Measurements from ENCODE around the gene TAS1R3.

The TAS1R3 gene

GRCh38 chr1:1340791-1341548 lies 9.9 kb downstream of the TAS1R3 start:
- no peak for DNase-seq

- DNase-seq: no peak
Observed at GRCh38 chr1:1341549-1342021, 10.5 kb downstream of the TAS1R3 start.

GRCh38 chr1:1342061-1342562 lies 11.0 kb downstream of the TAS1R3 start:
- DNase-seq: no peak

GRCh38 chr1:1342584-1343115 lies 11.6 kb downstream of the TAS1R3 start:
- no peak for DNase-seq

DNA sequence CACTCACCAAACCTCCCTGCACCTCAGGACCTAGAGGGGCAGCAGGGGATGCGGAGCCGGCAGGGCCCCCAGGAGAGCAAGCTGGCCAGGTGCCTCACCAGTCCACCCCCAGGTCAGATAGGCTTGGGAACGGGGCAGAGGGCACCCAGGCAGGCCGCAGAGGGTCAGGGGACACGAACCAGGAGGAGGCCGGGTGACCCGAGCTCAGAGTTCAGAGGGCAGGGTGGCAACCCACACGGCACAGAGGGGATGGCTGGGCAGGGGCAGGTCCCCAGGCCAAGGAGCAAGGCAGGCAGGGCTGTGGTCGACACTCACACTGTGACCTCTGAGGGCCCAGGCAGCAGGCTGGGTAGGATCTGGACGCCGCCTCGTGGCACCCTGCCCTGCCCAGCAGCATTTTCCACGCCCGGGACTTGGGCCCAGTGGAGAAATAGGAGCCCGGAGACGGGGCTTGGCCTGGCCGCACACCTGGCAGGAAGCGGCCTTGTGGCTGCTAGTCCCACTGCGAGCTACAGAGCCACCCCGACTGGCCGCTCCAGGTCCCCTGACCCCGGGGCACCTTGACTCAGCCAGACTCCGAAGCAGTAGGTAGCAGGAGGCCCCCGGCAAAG lies 12.8 kb downstream of the TAS1R3 start:
- DNase-seq: no peak

GRCh38 chr1:1344655-1345361 lies 13.7 kb downstream of the TAS1R3 start:
- no peak for DNase-seq

GRCh38 chr1:1345384-1345783 lies 14.3 kb downstream of the TAS1R3 start:
- no peak for DNase-seq

DNA sequence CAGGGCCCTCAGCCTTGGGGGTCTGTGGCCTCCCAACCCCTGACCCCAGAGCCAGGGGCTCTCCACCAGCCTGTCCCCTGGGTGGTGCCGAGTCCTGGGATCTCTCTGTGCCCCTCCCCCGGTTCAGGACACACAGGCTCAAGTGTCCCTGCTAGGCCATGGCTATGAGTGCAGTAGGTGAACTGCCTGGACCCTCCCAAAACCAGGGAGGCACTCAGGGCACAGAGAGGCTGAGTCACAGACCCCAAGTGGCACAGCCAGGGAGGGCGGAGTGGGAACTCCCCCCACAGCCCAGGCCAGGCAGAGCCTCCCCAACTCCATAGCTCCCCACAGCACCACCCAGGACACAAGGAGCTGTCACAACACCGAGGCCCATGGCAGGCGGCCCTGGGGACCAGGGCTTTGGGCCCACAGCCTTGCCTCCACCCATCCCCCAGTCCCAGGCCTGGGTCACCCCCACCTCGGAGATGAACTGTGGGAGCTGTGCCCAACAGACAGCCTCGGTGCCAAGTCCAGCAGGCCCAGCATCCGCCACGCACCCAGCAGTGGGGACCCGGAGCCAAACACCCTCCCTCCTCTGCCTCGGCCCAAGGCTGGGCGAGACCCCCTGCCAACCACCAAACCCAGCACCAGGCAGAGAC lies 14.9 kb downstream of the TAS1R3 start:
- DNase-seq: no peak

DNA sequence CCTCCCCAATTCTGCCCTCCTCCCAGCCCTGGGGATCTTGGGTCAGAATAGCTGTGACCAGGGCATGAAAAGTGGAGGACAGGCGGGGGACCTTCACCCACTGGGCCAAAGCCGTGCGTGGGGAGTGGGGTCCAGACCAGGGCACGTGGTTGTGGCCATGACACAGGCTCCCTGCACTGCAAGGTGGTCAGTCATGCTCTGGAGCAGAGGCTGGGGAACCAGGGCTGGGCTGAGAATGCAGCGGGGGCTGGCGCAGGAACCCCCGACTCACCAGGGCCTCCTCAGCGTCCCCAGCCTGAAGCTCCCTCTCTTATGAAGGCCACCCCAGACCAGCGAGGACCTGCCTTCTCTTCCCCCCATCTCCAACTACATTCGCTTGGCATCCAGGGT lies 15.4 kb downstream of the TAS1R3 start:
- DNase-seq: no peak

DNA sequence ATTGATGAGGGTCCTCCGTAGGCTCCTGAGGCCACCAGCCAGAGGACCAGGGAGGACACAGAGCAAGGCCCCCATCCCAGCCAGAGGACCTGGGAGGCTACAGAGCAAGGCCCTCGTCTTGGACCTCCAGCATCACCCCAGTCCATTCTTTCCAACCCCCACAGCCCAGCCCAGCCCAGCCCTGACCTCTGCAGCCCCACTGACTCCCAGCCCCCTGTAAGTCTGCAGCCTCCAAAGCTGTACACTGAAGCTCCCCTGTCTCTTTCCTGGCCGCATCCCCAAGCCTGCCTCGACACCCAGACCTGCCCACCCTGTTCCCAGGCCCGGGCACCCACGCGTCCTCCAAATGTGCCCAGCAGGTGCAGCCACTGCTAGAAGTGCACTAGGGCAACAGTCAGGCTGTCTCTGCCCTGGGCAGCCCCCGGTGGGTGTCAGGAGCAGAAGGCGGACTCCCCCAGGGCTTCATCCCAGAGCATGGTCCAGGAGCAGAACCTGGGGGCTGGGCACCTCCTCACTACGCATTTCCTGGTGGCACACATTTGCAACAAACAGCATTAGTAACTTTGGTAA lies 16.0 kb downstream of the TAS1R3 start:
- no peak for DNase-seq

- no peak for DNase-seq
Observed at GRCh38 chr1:1347663-1348419, 16.8 kb downstream of the TAS1R3 start.

DNA sequence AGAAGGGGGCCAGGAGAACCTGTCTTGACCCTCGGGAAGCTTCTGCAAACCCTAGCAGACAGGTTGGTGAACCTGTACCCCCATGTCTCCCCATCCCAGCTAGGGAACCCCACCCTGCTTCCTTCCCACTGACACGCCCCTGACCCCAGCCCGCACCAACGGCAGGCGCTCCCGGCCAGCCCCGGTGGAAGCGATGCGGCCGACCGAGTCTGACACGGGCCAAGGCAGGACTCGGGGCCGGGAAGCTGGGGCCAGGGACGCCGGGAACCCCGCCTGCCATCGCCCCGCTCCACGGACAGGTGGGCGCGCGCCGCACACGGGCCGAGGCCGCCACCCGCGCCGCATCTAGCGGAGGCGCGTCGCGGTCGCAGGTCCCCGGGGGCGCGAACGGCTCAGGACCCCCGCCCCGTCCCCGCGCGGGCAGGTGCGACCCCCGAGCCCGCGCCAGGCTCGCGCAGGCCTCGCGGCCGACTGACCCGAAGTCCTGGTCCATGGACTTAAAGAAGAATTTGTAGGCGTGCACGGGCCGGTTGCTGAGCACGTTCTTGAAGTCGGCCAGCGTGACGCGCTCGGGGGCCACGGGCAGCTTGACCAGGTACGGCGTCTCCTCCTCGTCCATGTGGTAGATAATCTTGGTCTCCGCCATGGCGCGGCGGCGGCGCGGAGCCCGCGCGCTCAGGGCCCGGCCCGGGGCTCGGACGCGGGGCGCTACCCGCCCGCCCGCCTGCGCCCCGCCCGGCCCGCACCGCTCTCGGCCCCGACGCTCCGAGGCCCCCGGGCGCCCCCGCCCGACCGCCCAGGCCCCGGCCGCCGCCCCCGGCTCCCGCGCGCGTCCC lies 17.6 kb downstream of the TAS1R3 start:
- no peak for DNase-seq

DNA sequence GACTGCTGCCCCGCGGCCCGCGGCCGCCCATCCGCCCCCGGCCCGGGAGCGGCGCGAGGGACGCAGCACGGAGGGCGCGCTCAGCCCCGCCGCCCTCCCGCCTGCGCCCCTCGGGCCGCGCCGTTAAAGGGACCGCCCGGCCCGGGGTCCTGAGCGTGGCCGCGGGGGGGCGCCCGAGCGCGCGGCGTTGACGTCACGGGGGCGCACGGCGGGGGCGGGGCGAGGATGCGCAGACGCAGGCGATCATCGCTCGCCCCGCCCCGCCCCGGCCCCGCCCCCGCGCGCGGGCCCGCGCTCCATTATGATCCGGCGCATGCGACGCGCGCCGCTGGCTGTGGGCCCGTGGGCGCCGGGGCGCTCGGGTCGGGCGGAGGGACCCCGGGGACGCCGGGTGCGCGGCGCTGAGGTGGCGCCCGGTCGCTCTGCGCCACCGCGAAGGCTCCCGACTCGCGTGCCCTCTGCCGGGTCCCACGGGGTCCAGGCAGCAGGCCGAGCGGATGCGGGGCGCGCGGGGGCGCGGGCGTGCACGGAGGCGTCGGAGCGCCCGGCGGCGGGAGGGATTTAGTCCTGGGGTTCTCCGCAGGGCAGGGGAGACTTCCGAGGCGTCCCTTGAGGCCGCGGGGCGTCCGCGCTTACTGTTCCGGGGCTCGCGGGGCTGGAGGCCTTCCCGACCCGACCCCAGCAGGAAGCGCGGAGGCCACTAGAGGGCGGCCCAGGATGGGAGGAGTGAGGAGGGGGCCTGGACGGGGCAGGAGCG lies 18.4 kb downstream of the TAS1R3 start, which contains the start of gene DVL1:
DVL1 (minus strand) TSS at position 163 of the 757 bp plus-strand sequence. CDS start 353 bp downstream, outside the sequence.
- DNase-seq: no peak

- DNase-seq: no peak
Observed at GRCh38 chr1:1351511-1352427, 20.7 kb downstream of the TAS1R3 start.

DNA sequence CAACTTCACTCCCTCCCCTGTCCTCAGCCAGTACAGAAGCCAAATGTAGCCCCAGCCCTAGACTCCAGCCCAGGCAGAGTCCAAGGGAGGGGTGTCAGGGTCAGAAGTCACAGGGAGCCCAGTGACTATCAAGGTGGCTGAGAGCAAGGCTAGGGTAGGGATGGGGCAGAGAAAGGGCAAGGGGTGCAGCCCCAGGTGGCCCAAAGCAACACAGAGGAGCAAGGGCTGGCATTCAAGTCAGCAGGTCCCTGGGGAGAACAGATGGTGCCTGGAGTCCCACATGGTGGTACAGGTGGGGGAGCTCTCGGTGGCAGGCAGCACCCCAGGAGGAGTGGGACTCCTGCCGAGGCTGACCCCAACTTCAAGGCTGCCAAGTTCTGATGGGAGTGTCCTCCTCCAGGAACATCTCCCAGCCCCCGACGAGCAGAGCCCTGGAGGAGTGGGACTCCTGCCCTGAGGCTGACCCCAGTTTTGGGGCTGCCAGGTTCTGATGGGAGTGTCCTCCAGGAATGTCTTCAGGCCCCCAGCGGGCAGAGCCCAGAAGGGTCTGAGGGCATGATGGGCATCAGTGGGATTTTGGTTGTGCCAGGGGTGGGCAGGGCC lies 21.8 kb downstream of the TAS1R3 start:
- DNase-seq: no peak

- DNase-seq: no peak
Observed at GRCh38 chr1:1353389-1354151, 22.5 kb downstream of the TAS1R3 start.
